ENCODE measurements around the gene TGFA.

Gene TGFA

DNA sequence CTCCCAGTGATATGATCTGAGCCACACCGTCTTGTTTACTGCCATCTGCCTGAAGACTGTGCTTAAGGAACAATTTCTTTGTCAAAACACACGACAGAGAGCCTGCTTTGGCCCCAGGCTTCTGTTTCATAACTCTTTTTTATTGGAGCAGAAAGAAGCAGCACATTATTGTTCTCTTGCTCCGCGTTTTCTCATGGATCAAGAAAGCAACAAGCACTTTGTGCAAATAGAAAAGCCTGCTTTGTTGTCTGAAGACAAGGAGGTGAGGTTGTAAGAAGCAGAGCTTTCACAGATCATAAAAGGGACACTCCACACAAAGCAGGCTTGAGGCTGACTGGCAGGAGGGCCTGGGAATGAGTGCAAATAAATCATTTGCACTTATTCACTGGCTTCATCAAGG, 133.5 kb downstream of the TGFA start:
- no peaks in the 10 kb centered on the region for H3K9me3 ChIP-seq (ENCODE audit: low read length)

DNA sequence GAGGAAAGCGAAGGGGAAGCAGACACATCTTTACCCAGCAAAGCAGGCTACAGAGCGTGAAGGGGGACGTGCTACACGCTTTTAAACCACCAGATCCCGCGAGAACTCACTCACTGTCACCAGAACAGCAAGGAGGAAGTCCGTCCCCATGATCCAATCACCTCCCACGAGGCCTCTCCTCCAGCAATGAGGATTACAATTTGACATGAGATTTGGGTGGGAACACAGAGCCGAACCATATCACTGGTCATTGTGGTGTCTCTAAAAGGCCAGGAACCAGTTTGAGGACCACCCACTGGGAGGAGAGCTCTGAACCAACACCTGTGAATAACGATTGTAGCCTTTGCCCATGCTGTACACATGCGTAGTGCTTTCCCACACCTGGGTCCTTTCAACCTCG, 135.1 kb downstream of the TGFA start:
- no peaks in the 10 kb centered on the region for H3K4me1 ChIP-seq (ENCODE audit: insufficient read depth, low read length, severe bottlenecking)
- H3K9ac ChIP-seq (ENCODE audit: low read length): no peak overlapping the region
- H3K9me3 ChIP-seq (ENCODE audit: low read length): no peaks in the 10 kb centered on the region
- TF ChIP-seq EZH2 (IDR thresholded peaks at IDR 0.05; ENCODE audit: borderline replicate concordance, low read length): no peak
- TF ChIP-seq, protein P1, sequence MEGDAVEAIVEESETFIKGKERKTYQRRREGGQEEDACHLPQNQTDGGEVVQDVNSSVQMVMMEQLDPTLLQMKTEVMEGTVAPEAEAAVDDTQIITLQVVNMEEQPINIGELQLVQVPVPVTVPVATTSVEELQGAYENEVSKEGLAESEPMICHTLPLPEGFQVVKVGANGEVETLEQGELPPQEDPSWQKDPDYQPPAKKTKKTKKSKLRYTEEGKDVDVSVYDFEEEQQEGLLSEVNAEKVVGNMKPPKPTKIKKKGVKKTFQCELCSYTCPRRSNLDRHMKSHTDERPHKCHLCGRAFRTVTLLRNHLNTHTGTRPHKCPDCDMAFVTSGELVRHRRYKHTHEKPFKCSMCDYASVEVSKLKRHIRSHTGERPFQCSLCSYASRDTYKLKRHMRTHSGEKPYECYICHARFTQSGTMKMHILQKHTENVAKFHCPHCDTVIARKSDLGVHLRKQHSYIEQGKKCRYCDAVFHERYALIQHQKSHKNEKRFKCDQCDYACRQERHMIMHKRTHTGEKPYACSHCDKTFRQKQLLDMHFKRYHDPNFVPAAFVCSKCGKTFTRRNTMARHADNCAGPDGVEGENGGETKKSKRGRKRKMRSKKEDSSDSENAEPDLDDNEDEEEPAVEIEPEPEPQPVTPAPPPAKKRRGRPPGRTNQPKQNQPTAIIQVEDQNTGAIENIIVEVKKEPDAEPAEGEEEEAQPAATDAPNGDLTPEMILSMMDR (IDR thresholded peaks at IDR 0.05; ENCODE audit: low read length): no peak
- H3K9me2 ChIP-seq (ENCODE audit: low read depth, low read length): no peaks in the 10 kb centered on the region
- H3K27ac ChIP-seq (ENCODE audit: low read depth, low read length, poor library complexity, severe bottlenecking): no peak overlapping the region
- H2AFZ ChIP-seq (ENCODE audit: low read length): no peak overlapping the region
- H3F3A ChIP-seq (ENCODE audit: insufficient read depth, low read length): no peaks in the 10 kb centered on the region
- H3K4me3 ChIP-seq (ENCODE audit: low read depth, low read length, poor library complexity, severe bottlenecking): no peak overlapping the region
- no peaks in the 10 kb centered on the region for H4K20me1 ChIP-seq (ENCODE audit: insufficient read depth, low read length)
- no peaks in the 10 kb centered on the region for H3K36me3 ChIP-seq (ENCODE audit: insufficient read depth, low read length)
- no peak overlapping the region for H3K4me2 ChIP-seq (ENCODE audit: low read length)
- no peaks in the 10 kb centered on the region for H3K79me2 ChIP-seq (ENCODE audit: insufficient read depth, low read length)
- H3K27me3 ChIP-seq (ENCODE audit: insufficient read depth, low read length): no peaks in the 10 kb centered on the region; the same call in 1 of the 2 replicates

More for the DNA sequence above, 133.5 kb downstream of the TGFA start:
- no peak overlapping the region for H3K27ac ChIP-seq (ENCODE audit: low read depth, low read length, poor library complexity, severe bottlenecking)
- H3F3A ChIP-seq (ENCODE audit: insufficient read depth, low read length): no peaks in the 10 kb centered on the region
- H3K4me3 ChIP-seq (ENCODE audit: low read depth, low read length, poor library complexity, severe bottlenecking): no peak overlapping the region
- no peaks in the 10 kb centered on the region for H3K4me1 ChIP-seq (ENCODE audit: insufficient read depth, low read length, severe bottlenecking)
- H3K79me2 ChIP-seq (ENCODE audit: insufficient read depth, low read length): no peaks in the 10 kb centered on the region
- no peaks in the 10 kb centered on the region for H3K9me2 ChIP-seq (ENCODE audit: low read depth, low read length)
- H3K4me2 ChIP-seq (ENCODE audit: low read length): no peak overlapping the region
- H2AFZ ChIP-seq (ENCODE audit: low read length): no peak overlapping the region
- no peak for TF ChIP-seq EZH2 (IDR thresholded peaks at IDR 0.05; ENCODE audit: borderline replicate concordance, low read length)
- TF ChIP-seq, protein P1 (IDR thresholded peaks at IDR 0.05; ENCODE audit: low read length): no peak
- no peaks in the 10 kb centered on the region for H3K36me3 ChIP-seq (ENCODE audit: insufficient read depth, low read length)
- no peaks in the 10 kb centered on the region; the same call in 1 of the 2 replicates for H3K27me3 ChIP-seq (ENCODE audit: insufficient read depth, low read length)
- H3K9ac ChIP-seq (ENCODE audit: low read length): no peak overlapping the region
- no peaks in the 10 kb centered on the region for H4K20me1 ChIP-seq (ENCODE audit: insufficient read depth, low read length)

DNA sequence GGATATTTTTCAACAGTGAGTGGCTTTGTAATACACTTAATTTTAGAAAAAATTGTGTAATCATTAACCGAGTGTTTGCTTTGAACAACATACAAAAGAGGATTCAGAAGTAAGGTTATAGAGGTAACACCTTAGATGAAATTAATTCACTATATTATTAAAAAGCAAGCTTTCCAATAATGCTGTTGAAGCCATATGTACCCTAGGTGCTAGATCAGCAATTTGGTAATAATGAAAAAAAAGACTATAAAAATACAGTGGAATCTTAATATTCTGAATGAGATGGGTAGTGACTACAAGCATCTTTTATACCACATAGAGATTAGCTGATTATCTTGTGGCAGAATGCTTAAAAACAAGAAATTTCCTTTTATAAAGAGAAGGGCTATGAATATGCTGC, 136.6 kb downstream of the TGFA start:
- no peaks in the 10 kb centered on the region for H3K9me3 ChIP-seq (ENCODE audit: low read length)
- H3F3A ChIP-seq (ENCODE audit: insufficient read depth, low read length): no peaks in the 10 kb centered on the region
- no peak overlapping the region for H2AFZ ChIP-seq (ENCODE audit: low read length)
- no peaks in the 10 kb centered on the region for H3K27me3 ChIP-seq (ENCODE audit: insufficient read depth, low read length)
- TF ChIP-seq, protein P1 (IDR thresholded peaks at IDR 0.05; ENCODE audit: low read length): no peak
- no peak for TF ChIP-seq EZH2 (IDR thresholded peaks at IDR 0.05; ENCODE audit: borderline replicate concordance, low read length)
- H3K9me2 ChIP-seq (ENCODE audit: low read depth, low read length): no peaks in the 10 kb centered on the region
- no peaks in the 10 kb centered on the region for H3K79me2 ChIP-seq (ENCODE audit: insufficient read depth, low read length)
- no peak overlapping the region for H3K4me3 ChIP-seq (ENCODE audit: low read depth, low read length, poor library complexity, severe bottlenecking)
- H4K20me1 ChIP-seq (ENCODE audit: insufficient read depth, low read length): no peaks in the 10 kb centered on the region
- H3K4me1 ChIP-seq (ENCODE audit: insufficient read depth, low read length, severe bottlenecking): no peaks in the 10 kb centered on the region
- H3K36me3 ChIP-seq (ENCODE audit: insufficient read depth, low read length): no peaks in the 10 kb centered on the region
- H3K4me2 ChIP-seq (ENCODE audit: low read length): no peak overlapping the region
- H3K27ac ChIP-seq (ENCODE audit: low read depth, low read length, poor library complexity, severe bottlenecking): no peak overlapping the region
- no peak overlapping the region for H3K9ac ChIP-seq (ENCODE audit: low read length)

Measured in OCI-LY1 (cell line).